Ovary (tissue), 3 donors: ENCODE measurements around the gene MTRF1L.

ENCODE experiments used
- POLR2A ChIP-seq: fragments of 450-650 bp; IDR thresholded peaks from one replicate; pipeline ENCODE4 v1.6.1; 2017; ENCODE audit warnings: antibody characterized with exemption, mild to moderate bottlenecking, moderate library complexity
- TF ChIP-seq, protein P1 (sequence below), 3 donors: fragments of 450-650 bp in 2 of 3; fragments of 200-600 bp in 1 of 3; IDR thresholded peaks; one replicate each; pipeline versions ENCODE4 v1.5.1 to v1.8.0; 2016 to 2022; ENCODE audit warnings: antibody characterized with exemption in 3 of 3, mild to moderate bottlenecking in 1 of 3
- donor health status: DM: no; HTN: no; CAD: no.

DNA sequence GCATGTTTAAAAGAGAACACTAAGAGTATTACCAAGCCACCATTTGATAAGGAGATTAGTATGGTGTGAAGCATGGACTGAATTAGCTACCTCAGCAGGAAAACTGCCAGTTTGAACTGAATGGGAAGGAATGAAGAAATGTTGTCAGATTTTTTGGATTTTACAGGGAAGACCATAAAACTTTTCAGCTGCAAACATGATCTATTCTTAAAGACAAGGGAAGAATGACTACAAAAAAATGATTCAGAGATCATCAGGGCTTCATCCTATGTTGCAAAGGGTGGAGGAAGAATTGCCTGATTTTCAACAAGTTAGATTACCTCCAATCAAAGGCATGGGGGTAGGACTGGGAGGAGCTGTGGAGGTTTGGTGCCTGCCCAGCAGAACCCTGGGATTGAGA lies 49.3 kb upstream of the MTRF1L start:
- TF ChIP-seq, protein P1, sequence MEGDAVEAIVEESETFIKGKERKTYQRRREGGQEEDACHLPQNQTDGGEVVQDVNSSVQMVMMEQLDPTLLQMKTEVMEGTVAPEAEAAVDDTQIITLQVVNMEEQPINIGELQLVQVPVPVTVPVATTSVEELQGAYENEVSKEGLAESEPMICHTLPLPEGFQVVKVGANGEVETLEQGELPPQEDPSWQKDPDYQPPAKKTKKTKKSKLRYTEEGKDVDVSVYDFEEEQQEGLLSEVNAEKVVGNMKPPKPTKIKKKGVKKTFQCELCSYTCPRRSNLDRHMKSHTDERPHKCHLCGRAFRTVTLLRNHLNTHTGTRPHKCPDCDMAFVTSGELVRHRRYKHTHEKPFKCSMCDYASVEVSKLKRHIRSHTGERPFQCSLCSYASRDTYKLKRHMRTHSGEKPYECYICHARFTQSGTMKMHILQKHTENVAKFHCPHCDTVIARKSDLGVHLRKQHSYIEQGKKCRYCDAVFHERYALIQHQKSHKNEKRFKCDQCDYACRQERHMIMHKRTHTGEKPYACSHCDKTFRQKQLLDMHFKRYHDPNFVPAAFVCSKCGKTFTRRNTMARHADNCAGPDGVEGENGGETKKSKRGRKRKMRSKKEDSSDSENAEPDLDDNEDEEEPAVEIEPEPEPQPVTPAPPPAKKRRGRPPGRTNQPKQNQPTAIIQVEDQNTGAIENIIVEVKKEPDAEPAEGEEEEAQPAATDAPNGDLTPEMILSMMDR (IDR thresholded peaks at IDR 0.05), result no peak
- TF ChIP-seq POLR2A, result no peak
